A549 (cell line): ENCODE measurements around the gene RNF44. TPM values are rescaled to one million over a fixed set of nuclear protein-coding genes. Genes with fewer than 3 reads are reported as not detected.

ENCODE experiments used
- ATAC-seq, 2 experiments: fragments of 200-7000 bp in 1 of 2; fragments of >200 bp in 1 of 2; cut with Nextera tagmentation in 1 of 2; cut with Tn5 transposase in 1 of 2; 3 replicates each; pipeline versions ENCODE4 v1.8.0 to v1.9.1; 2018 to 2020; ENCODE audit warnings: mild to moderate bottlenecking in 1 of 2, moderate library complexity in 1 of 2
- CTCF ChIA-PET: fragments of 300-600 bp; sonication (Branson Sonifier 250); formaldehyde crosslinking; extraction: SDS; loops from one replicate; lab custom pipeline; 2021; ENCODE audit warnings: antibody characterized with exemption, inconsistent platforms; lab: Yijun Ruan, JAX
- POLR2A ChIA-PET: fragments of 350-600 bp; formaldehyde crosslinking; extraction: SDS; loops from one replicate; lab custom pipeline; 2021; ENCODE audit warnings: antibody characterized with exemption, inconsistent platforms; lab: Yijun Ruan, JAX
- DNase-seq, 2 experiments: peaks; one replicate each; pipeline versions ENCODE4 v3.0.0 to v3.0.0-alpha.2; 2011 to 2016; ENCODE audit warnings: low read depth in 1 of 2, low spot score in 1 of 2
- FAIRE-seq: peaks from 2 replicates; lab custom pipeline; 2011; peaks lifted over from hg19 to GRCh38; lab: Jason Lieb, UNC
- H3K27ac ChIP-seq, 2 experiments: fragments of >200 bp; sonication (Bioruptor Twin); formaldehyde crosslinking; 3 replicates each; pipeline ENCODE4 v1.5.1; 2016 to 2017
- H3K4me1 ChIP-seq: fragments of >200 bp; sonication (Bioruptor Twin); formaldehyde crosslinking; 3 replicates; pipeline ENCODE4 v1.6.1; 2016
- H3K4me2 ChIP-seq: fragments of >200 bp; sonication (Bioruptor Twin); formaldehyde crosslinking; 3 replicates; pipeline ENCODE4 v1.6.1; 2016
- H3K4me3 ChIP-seq: fragments of >200 bp; sonication (Bioruptor Twin); formaldehyde crosslinking; 3 replicates; pipeline ENCODE4 v1.5.1; 2016
- H3K9me3 ChIP-seq: fragments of >200 bp; sonication (Bioruptor Twin); formaldehyde crosslinking; 3 replicates; pipeline ENCODE4 v1.6.1; 2016
- BCL3 ChIP-seq: fragments of >200 bp; sonication (Bioruptor Twin); formaldehyde crosslinking; IDR thresholded peaks from 3 replicates; pipeline ENCODE4 v1.6.1; 2016
- EHF ChIP-seq: fragments of 250-450 bp; sonication (Bioruptor Pico); IDR thresholded peaks from 2 replicates; pipeline ENCODE4 v1.5.0; 2020; ENCODE audit warnings: mild to moderate bottlenecking
- ELK1 ChIP-seq: fragments of 150-350 bp; IDR thresholded peaks from 2 replicates; pipeline ENCODE4 v1.6.1; 2014; ENCODE audit warnings: low read depth, mild to moderate bottlenecking, low read length
- EP300 ChIP-seq, 2 experiments: fragments of >200 bp; sonication (Bioruptor Twin); formaldehyde crosslinking; IDR thresholded peaks; 2 replicates in 1 of 2; 3 replicates in 1 of 2; pipeline ENCODE4 v1.6.1; 2016 to 2017
- ESRRA ChIP-seq: fragments of 150-350 bp; IDR thresholded peaks from 2 replicates; pipeline ENCODE4 v1.6.1; 2014; ENCODE audit warnings: mild to moderate bottlenecking, low read length, borderline replicate concordance
- HDAC2 ChIP-seq: fragments of 200-600 bp; sonication (generic); IDR thresholded peaks from 2 replicates; pipeline ENCODE4 v1.6.1; 2016
- HES2 ChIP-seq: fragments of >200 bp; sonication (Bioruptor Twin); formaldehyde crosslinking; IDR thresholded peaks from 2 replicates; pipeline ENCODE4 v1.6.1; 2016
- HMGXB4 ChIP-seq: fragments of 250-450 bp; sonication (Bioruptor Pico); IDR thresholded peaks from 2 replicates; pipeline ENCODE4 v1.5.0; 2021; ENCODE audit warnings: mild to moderate bottlenecking, moderate library complexity, borderline replicate concordance
- HOXB13 ChIP-seq: fragments of 250-450 bp; sonication (Bioruptor Pico); IDR thresholded peaks from 2 replicates; pipeline ENCODE4 v1.5.0; 2020; ENCODE audit warnings: low read depth, mild to moderate bottlenecking, moderate library complexity
- JUN ChIP-seq, 2 experiments: fragments of >200 bp; sonication (Bioruptor Twin); formaldehyde crosslinking; IDR thresholded peaks; 2 replicates in 1 of 2; 3 replicates in 1 of 2; pipeline ENCODE4 v1.6.1; 2016 to 2017
- KDM1A ChIP-seq: fragments of 200-600 bp; sonication (generic); IDR thresholded peaks from 2 replicates; pipeline ENCODE4 v1.6.1; 2016; ENCODE audit warnings: low read depth, mild to moderate bottlenecking
- MAZ ChIP-seq: fragments of 150-350 bp; IDR thresholded peaks from 2 replicates; pipeline ENCODE4 v1.6.1; 2014; ENCODE audit warnings: antibody characterized with exemption, low read depth, low read length, borderline replicate concordance
- POLR2A ChIP-seq: IDR thresholded peaks from 2 replicates; pipeline ENCODE4 v1.6.1; 2012; ENCODE audit warnings: mild to moderate bottlenecking, low read length
- POLR2AphosphoS2 ChIP-seq: conservative IDR thresholded peaks from 2 replicates; pipeline ENCODE4 v1.6.1; 2012; ENCODE audit warnings: low read length, improper control_type of control experiment, inconsistent platforms
- RFX5 ChIP-seq: fragments of 450-650 bp; IDR thresholded peaks from 2 replicates; pipeline ENCODE4 v1.7.1; 2014; ENCODE audit warnings: antibody characterized with exemption, mild to moderate bottlenecking, moderate library complexity
- RNF2 ChIP-seq: fragments of 200-600 bp; sonication (generic); IDR thresholded peaks from 2 replicates; pipeline ENCODE4 v1.6.1; 2016; ENCODE audit warnings: low read depth, mild to moderate bottlenecking, antibody characterized with exemption, moderate library complexity, borderline replicate concordance
- TFCP2L1 ChIP-seq: fragments of 250-450 bp; sonication (Bioruptor Pico); IDR thresholded peaks from 2 replicates; pipeline ENCODE4 v1.5.0; 2021; ENCODE audit warnings: mild to moderate bottlenecking
- TP53 ChIP-seq: fragments of 250-450 bp; sonication (Bioruptor Pico); IDR thresholded peaks from 2 replicates; pipeline ENCODE4 v1.5.0; 2021; ENCODE audit warnings: mild to moderate bottlenecking, moderate library complexity
- USF2 ChIP-seq: fragments of 450-650 bp; IDR thresholded peaks from 2 replicates; pipeline ENCODE4 v1.6.1; 2014; ENCODE audit warnings: antibody characterized with exemption
- ZFP36 ChIP-seq: fragments of 450-650 bp; IDR thresholded peaks from 2 replicates; pipeline ENCODE4 v1.6.1; 2014; ENCODE audit warnings: borderline replicate concordance; ENCODE audit not compliant: partially characterized antibody
- WGBS: methylation state at CpG from one replicate; pipeline ENCODE4 v1.1.6; 2017; ENCODE audit errors: missing lambda C conversion rate; 5-methylcytosine and 5-hydroxymethylcytosine counted together
- polyA plus RNA-seq, 4 experiments: library from polyadenylated mRNA; depleted of rRNA in 3 of 4; stranded (reverse); fragments of >200 nt; fragmentation: RNase III in 1 of 4; extraction: RNeasy Plus Mini Kit Qiagen cat#74134 plus additional on column Dnase treatment in 1 of 4; gene quantifications; 2 replicates in 3 of 4; 3 replicates in 1 of 4; pipeline ENCODE4 v1.2.3, GENCODE V29; 2011 to 2017

The RNF44 gene
- polyA plus RNA-seq, 2 of the 4 experiments (the other 2 are of a cell fraction): 9.2 to 32.7 TPM

GRCh38 chr5:176575488-176576422 is 38.6 kb upstream of the RNF44 start:
- ChIA-PET POLR2A (no interaction called here), CTCF (interaction anchor here (0.9 to 4.4 kb wide), 7 partner anchors 10 to 110 kb away, joined by 3 to 39 read pairs (median 4); partner anchors contain the start of genes EIF4E1B and SNCB)

More at GRCh38 chr5:176575488-176576422, 38.6 kb upstream of the RNF44 start:
- H3K4me1 ChIP-seq: 0 out of 3 replicates have a peak, but pooled peaks cover 6% of the 10 kb centered on the region
- H3K4me3 ChIP-seq: no peak overlapping the region
- TF ChIP-seq ESRRA (no peak), TFCP2L1 (CRISPR knock-in tag) (no peak), POLR2AphosphoS2 (no peak), HES2 (no peak), ELK1 (no peak), ZFP36 (no peak), MAZ (no peak), POLR2A (no peak), RFX5 (no peak), USF2 (no peak), EHF (CRISPR knock-in tag) (no peak), HOXB13 (no peak), KDM1A (no peak), JUN (IDR thresholded peaks at IDR 0.05) (no peak), EP300 (IDR thresholded peaks at IDR 0.05) (no peak), RNF2 (no peak), TP53 (CRISPR knock-in tag) (no peak), HDAC2 (no peak), HMGXB4 (CRISPR knock-in tag) (no peak), BCL3 (no peak)
- no peaks in the 10 kb centered on the region for H3K9me3 ChIP-seq
- 79% methylated on average over 25 of the region's 37 CpGs for WGBS
- H3K27ac ChIP-seq: no peak overlapping the region
- no peak for ATAC-seq
- H3K4me2 ChIP-seq: no peak overlapping the region
- no peak for DNase-seq
- no peak for FAIRE-seq
